Ishikawa (cell line): Measurements from ENCODE around the gene HTR1D.

ENCODE experiments used
- EGR1 ChIP-seq: IDR thresholded peaks from 2 replicates; pipeline ENCODE4 v1.6.1; 2012
- EP300 ChIP-seq: IDR thresholded peaks from 2 replicates; pipeline ENCODE4 v1.6.1; 2012; ENCODE audit warnings: borderline replicate concordance
- FOXM1 ChIP-seq: IDR thresholded peaks from 2 replicates; pipeline ENCODE4 v1.6.1; 2012; ENCODE audit warnings: low read depth, borderline replicate concordance
- MAX ChIP-seq: IDR thresholded peaks from 2 replicates; pipeline ENCODE4 v1.6.1; 2012
- RAD21 ChIP-seq: IDR thresholded peaks from 2 replicates; pipeline ENCODE4 v1.6.1; 2012; ENCODE audit warnings: low read depth
- REST ChIP-seq: IDR thresholded peaks from 2 replicates; pipeline ENCODE4 v1.6.1; 2012; ENCODE audit warnings: low read depth, mild to moderate bottlenecking
- TCF12 ChIP-seq: IDR thresholded peaks from 2 replicates; pipeline ENCODE4 v1.6.1; 2012; ENCODE audit warnings: low read depth
- YY1 ChIP-seq: IDR thresholded peaks from 2 replicates; pipeline ENCODE4 v1.6.1; 2012; ENCODE audit warnings: low read depth

GRCh38 chr1:23194119-23194984, 22.9 kb downstream of the HTR1D start:
- TF ChIP-seq FOXM1 (no peak), RAD21 (no peak), REST (no peak), MAX (no peak), EGR1 (no peak), EP300 (no peak), YY1 (no peak), TCF12 (no peak)
